Right ventricle myocardium inferior (tissue), 1 donor: ENCODE data around the gene PALM2AKAP2. TPM values are rescaled to one million over a fixed set of nuclear protein-coding genes. Genes with fewer than 3 reads are reported as not detected.

Source experiments
- ATAC-seq: fragments of 200-7000 bp; cut with Tn5 transposase; one replicate; pipeline ENCODE4 v1.9.1; 2020; ENCODE audit warnings: mild to moderate bottlenecking, moderate library complexity
- DNase-seq: peaks from one replicate; pipeline ENCODE4 v3.0.0; 2021; ENCODE audit errors: missing footprints
- intact Hi-C: fragments of 100-400 bp; cut with DNase I; formaldehyde crosslinking; loops from one replicate; pipeline ENCODE4 v1.11.0; 2022
- total RNA-seq: library from RNA; stranded (reverse); fragmentation: NEBNext Ultra II Directional; extraction: Animal tissue kit (Norgen Biotek cat#: 25700); gene quantifications from one replicate; pipeline ENCODE4 v1.2.1, GENCODE V29; 2021
- donor health status: DM: no; HTN: yes; CAD: no; lungs with severe emphysema.

The PALM2AKAP2 gene
- total RNA-seq, 1 donor from 2014 or later = 90.1 TPM

DNA sequence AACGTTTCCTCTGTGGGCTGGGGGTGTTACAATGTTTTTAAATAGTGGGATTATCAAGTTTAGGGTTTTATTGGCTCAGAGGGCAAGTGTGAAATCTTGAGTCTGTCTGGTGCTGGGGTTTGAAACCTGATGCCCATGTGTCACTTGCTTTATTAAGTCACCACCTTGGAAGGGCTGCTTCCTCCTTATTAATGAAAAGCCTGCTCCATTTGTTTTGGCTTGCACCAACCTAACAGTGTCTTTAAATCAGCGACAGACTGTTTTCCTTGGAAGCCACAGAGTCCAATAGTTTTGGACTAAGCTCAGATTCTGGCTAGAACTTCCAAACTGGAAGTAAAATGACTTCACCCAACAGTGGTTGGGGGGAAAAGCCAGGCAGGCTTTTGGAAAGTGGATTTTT, 10.7 kb upstream of the PALM2AKAP2 start:
- ATAC-seq (peak; percentile 46), DNase-seq (no peak)
- intact Hi-C loops = no loop called here

DNA sequence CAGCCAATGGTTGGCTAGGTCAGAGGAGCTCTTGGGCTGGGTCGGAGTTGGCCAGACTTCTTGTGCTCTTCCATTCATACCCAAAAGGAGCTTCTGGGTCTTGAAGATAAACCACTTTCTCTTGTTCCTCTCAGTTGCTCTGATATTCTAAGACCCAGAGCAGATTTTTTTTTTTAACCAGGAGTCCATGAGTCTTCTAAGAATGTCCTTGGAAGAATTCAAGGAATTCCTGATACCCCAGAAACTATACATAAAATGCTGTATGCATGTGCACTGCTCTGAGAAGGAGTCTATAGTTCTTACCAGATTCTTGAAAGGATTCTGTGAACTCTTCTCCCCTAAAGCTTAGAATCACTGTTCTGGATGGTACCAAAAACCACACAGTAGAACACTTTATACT, 9.9 kb upstream of the PALM2AKAP2 start:
- ATAC-seq = no peak
- intact Hi-C loops = loop anchor here (5.0 to 10.0 kb wide), 2 partner anchors 63 to 195 kb away; no protein-coding TSS in a partner anchor

DNA sequence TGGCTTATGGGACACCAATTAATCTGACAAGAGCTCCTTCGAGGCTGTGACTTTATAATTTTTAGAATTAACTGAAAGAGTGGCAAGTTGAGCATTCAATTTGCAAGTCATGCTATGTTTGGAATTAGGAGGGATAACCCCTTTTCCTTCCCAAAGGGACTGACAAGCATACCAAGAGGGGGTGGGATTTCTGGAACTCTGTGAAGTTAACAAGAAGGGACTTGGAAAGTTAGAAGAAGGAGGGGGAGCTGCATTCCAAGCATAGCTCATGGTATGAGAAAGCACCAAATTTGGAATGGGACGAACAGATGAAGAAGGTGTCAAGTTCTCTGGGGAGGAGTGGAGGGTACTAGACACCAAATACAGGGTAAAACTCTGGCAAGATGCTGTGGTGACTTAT, 8.9 kb upstream of the PALM2AKAP2 start:
- DNase-seq = no peak
- no peak for ATAC-seq

More for the DNA sequence above, 9.9 kb upstream of the PALM2AKAP2 start:
- no peak for DNase-seq

DNA sequence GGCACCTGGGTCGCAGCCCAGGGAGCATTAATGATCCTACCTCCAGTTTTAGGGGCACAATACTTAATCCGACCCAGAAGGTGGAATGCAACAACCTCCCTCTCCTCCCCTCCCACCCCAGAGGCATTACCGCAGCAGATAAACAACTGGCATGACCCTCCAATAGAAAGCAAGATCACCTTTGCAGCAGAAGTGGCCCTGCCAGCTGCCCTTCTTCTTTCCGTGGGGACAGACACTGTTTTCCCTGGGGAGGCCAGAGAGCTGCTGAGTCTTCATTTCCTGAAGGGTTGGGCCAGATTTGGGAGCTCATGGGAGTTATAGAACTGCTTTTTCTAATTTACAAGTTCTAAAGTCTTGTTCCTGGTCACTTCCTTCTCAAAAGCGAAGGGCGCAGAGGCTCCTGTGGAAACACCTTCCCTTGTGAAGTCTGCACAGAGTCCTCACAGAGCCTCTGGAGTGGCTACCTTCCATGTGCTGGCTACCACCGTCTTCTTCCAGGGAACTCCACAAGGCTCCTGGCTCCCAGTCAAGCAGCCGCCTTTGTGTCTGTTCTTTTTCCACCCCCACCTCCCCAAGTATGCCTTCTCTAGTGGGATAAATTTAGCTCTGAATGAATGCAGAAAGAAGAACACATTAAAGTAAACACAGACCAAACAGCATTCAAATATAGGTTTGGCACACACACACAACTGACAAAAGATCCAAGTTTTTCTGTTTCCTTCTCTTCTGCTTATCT, 8.0 kb upstream of the PALM2AKAP2 start:
- DNase-seq = peak; percentile 74
- intact Hi-C loops = loop anchor here (5.0 to 10.0 kb wide), 2 partner anchors 65 to 197 kb away; no protein-coding TSS in a partner anchor
- ATAC-seq = peak; percentile 81

More for the DNA sequence above, 8.9 kb upstream of the PALM2AKAP2 start:
- intact Hi-C loops = loop anchor here (5.0 to 10.0 kb wide), 2 partner anchors 64 to 196 kb away; no protein-coding TSS in a partner anchor

DNA sequence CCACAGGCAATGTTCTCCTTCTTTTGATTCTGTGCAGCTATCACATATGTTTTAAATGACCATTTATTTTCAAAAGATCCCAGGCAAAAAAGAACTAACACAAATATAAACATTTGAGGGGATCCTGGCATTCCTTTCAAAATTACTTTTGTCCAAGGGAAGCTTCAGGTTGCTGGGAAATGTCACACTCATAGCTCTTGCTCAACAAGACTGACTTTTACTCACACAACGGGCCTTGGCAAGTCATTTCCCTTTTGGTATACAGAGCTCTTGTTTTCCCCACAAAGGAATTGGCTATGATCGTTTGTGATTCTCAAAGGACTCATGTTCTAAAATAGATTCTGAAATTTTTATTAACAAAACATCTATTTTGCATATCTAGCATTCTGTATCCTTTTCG, 4.5 kb upstream of the PALM2AKAP2 start:
- intact Hi-C loops = loop anchor here (10.0 kb wide), 1 partner anchor 201 kb away; no protein-coding TSS in a partner anchor
- ATAC-seq (no peak), DNase-seq (no peak)

DNA sequence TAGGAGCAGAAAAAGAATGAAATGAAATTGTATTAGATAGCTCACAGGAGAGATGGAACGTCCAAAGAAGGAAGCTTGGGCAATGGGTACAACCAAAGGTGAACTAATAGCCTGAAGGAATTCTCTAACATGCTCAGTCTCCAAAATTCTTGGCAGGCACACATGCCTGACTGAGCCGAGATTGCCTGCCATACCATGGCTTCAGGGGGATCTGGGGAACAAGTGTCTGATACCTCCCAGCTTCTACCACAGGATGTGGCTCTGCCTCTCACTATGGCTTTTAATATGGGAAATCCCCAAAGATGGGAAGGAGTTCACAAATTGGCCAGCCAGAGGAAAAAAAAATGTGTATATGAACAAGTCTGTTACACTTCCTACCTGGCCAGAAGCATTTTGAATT, 3.6 kb upstream of the PALM2AKAP2 start:
- DNase-seq (no peak), ATAC-seq (no peak)
- intact Hi-C loops = loop anchor here (10.0 kb wide), 1 partner anchor 202 kb away; no protein-coding TSS in a partner anchor

DNA sequence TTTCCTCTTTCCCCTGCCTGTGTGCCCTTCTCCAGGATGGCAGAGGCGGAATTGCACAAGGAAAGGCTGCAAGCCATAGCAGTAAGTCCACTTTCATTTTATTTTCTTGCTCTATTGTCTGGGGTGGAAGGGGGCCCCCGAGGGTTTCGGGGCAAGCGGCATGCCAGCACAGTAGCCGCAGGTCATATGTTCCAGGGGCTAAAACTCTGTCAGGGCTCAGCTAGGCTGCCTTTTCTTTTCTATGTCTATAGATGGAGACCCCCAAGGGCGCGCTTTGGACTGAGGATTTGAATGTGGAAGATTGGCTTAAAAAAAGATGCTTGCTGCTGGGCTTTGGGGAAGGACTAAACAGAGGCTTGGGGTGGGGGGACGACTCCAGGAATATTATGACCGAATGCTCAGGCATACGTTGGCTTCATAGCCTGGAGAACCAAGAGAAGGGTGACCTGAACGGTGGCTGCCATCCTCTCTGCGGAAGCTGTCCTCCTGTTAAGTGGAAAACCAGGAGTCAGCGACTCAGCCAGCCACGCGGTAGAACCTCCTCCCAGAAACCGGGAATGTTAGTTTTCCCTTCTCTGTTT, 545 bp downstream of the PALM2AKAP2 start:
- intact Hi-C loops = loop anchor here (2.0 kb wide), 1 partner anchor 36 kb away; no protein-coding TSS in a partner anchor
- DNase-seq = no peak
- peak; percentile 38 for ATAC-seq

DNA sequence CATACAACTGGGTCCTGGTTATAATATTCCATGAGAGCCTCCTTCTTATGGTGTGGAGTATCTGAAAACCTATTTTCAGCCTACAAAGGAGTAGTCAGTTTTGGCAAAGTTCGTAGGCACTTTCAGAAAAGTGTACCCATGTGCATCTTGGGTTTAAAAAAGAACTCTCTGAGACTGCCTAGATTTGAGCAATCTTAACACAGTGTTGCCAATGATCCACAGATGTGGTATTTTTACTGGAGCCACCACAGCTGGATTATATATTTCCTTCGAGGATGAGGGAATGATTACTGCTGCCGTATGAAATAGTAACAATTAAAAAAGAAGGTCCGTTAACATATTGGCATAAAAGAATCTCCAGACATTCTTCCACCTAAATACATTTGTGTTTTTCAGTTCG, 1.1 kb downstream of the PALM2AKAP2 start:
- intact Hi-C loops = loop anchor here (2.0 kb wide), 1 partner anchor 36 kb away; no protein-coding TSS in a partner anchor
- no peak for DNase-seq
- peak; percentile 16 for ATAC-seq

DNA sequence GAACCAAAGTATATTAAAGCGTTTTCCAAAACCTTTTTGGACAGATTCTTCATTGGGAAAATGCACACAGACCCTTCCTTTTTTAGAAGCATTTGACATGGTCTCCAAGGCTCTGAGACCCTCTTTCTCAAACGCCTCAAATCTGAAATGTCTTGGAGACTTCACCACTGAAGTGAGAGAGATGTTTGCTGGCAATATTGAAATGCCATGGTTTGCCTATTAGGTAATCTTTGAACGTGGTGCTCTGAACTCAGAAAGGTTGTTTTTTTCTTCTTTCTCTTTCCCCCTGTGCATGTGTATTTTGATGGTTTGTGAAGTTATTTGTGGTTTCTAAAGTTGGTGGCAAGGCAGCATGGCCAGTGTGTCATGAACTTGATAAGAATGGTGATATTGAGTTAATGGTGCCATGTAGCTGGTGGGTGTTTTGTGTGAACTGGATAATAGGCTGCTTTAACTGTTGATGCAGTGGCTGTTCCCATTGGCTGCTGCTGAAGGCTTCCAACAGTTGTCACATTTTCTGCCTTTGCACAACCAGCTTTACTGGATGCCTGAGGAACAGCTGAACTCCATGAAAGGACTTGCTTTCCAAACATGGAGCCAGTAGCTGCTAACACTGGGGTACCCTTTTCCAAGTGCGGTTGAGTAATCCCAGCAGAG, 1.7 kb downstream of the PALM2AKAP2 start:
- DNase-seq (no peak), ATAC-seq (peak; percentile 55)
- intact Hi-C loops = loop anchor here (2.0 kb wide), 1 partner anchor 35 kb away; no protein-coding TSS in a partner anchor

DNA sequence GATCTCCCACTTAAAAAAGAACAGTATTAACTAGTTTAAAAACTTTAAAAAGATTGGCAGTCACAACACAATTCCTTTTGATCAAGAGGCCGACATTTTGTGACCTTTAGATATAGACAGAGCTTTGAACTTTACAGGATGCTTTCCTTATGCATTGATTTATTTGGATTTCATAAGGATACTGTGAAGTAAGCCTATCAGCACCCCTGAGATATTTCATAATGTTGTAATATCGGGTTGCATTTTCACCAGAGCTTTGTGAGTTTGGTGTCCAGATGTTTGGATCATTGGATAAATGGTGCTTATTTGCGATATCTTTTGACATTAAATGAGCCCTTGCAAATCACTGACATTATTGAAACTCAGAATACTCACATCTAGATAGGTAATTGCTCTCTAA, 7.7 kb downstream of the PALM2AKAP2 start:
- DNase-seq = no peak
- no peak for ATAC-seq
- intact Hi-C loops = no loop called here

DNA sequence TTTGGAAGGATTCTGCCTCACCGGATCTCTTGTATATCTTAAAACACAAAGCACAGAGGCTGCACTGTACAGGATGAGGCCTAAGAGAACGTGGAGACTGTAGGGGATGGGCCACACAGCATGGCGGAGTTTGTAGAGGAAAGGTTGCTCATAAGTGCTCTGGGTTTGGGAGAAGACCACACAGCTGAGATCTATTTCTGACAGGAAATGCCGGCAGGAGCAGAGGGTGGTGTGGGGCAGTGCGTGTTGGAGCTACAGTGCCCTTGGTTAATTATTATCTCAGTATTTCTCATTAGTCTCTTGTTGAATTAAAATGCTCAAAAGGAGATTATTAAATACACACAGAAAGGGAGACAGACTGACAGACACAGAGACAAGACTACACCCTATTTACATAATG, 9.6 kb downstream of the PALM2AKAP2 start:
- intact Hi-C loops = no loop called here
- ATAC-seq (peak; percentile 8), DNase-seq (no peak)

DNA sequence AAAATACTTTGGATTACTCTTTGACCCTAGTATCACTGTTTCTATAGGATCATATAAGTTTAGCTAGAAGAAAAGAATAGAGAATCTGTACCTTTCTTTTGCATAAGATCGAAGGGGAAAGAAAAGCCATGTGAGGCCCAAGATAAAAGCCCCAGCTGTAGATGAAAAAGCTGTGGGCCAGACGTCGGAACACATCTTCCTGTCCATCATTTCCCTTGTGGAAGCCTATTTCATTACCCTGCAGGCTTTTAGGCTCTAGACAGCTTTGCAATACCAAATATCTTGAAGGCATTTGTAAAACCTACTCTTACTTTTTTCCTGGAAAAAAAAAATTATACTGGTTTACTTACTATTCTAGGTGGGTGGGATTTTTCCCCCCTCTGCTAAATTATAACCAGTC, 10.0 kb downstream of the PALM2AKAP2 start:
- DNase-seq = no peak
- intact Hi-C loops = no loop called here

DNA sequence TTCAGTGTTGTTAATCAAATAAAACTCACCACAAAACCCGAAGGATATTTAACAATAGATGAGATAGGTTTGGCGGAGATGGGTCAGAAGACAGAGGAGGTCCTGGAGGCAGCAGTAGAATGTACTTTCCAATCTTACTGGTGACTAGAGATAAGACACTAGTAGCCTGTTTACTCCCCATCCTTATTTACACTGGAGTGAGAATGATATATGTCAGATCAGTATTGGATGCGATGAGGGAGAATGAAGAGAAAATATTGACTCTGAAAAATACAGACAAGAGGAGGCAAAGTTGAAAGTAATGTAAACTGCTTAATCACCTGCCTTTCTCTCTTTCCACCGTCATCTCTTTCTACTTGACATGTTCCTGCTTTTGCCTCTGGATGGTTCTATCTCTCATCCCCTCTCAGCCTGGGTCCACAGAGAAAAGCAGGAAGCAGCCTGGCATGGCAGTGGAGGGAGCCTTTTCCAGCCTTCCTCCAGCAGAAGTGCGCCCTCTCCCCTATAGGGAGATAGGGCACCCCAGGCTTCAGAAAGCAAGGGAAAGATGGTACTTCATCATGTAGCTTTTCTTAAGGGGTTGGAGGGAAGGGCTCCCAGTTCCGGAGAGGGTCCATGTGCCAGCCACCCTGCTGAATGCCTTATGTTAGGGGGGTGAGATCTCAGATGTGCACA, 11.1 kb downstream of the PALM2AKAP2 start:
- intact Hi-C loops = no loop called here
- ATAC-seq (no peak), DNase-seq (no peak)

More for the DNA sequence above, 10.0 kb downstream of the PALM2AKAP2 start:
- no peak for ATAC-seq

DNA sequence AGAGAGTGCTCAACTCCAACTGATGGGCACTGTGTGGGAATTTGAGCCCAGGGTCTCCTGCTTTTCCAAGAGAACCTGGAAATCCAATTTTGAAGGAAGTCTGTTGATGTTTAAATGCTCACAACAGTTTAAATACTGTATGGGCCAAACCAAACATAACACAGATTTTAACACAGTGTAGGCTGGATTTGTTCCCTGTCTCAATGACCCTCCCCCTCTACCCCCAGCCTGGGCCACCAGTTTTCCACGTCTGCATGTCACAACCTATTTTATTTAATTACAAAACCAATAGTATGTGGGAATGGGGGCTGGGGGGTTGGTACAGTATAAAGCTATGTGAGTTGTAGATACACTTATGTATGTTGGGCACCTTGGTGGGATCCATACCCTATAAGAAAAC, 11.7 kb downstream of the PALM2AKAP2 start:
- ATAC-seq = no peak
- intact Hi-C loops = no loop called here

DNA sequence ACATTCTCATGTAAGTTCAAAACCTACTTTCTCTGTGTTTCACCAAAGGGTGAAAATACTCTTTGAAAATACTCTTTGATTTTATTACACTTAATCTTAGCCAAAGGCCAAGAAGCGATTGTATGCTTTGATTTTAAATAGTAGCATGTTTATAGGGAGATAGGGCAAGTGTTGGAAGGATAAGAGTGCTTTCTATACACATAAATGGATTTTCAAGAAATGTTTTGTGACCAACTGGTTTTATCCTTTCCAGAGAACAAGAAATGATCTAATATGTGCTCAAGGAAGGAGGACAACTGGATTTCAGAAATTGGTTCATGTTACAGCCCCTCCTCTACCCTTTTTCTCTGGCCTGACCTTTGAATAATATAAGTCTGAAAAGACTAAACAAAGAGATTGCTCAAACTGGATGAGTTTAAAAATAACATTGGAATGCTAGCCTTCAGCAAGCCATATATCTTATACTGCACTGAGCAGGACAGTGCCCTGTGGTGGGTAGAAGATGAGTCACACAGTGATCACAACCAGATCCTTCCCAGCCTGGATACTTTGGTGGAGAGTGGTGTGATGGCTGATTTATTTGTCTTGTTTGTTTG, 13.1 kb downstream of the PALM2AKAP2 start:
- ATAC-seq (no peak), DNase-seq (no peak)
- intact Hi-C loops = no loop called here

More for the DNA sequence above, 11.7 kb downstream of the PALM2AKAP2 start:
- DNase-seq = no peak

DNA sequence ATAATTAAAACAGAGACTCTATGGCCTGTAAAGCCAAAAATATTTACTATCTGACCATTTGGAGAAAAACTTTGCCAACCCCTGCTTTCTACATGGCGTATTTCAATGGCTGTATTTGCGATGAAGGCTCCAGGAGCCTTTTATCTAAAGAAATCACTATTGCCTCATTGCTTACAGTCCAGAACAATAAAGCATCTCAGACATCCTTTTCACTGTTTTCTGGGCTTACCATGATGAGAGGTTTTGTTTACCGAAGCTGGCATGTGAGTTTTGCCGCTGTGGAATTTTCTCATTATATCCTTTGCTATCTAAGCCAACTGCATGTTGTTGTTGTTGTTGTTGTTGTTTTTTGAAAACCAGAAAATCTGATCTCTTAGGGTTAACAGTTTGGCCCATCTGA, 13.9 kb downstream of the PALM2AKAP2 start:
- intact Hi-C loops = no loop called here

DNA sequence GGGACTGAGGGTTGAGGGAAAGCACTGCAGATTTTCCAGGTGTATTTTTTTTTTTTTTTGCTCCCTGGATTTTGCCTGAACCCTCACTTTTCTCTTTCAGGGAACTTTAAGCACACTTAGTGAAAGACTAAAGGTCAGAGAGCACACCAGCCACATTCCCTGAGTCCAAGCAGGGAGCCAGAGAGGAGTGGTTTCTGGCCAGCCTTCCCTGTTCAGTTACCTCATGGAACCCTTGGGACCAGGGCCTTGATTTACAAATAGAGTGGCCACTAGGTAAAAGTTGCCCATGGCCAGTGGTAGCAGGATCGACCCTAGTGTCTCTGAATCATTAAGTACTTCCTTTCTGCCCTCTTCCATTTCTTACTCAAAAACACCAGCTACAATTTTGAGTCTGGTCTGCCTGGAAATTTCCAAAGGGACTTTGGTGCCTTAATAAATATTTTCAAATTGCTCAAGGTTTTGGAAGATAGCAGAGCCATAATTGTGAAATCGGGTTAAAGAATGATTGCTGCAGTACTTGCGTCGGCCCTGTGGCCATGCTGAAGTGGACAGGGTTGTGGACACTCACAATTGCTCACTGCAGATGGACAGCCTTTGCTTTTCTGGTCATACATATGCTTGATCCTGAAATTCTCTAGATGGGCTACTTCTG, 14.5 kb downstream of the PALM2AKAP2 start:
- intact Hi-C loops = no loop called here
- no peak for DNase-seq
- peak; percentile 81 for ATAC-seq

More for the DNA sequence above, 13.9 kb downstream of the PALM2AKAP2 start:
- DNase-seq (no peak), ATAC-seq (no peak)

DNA sequence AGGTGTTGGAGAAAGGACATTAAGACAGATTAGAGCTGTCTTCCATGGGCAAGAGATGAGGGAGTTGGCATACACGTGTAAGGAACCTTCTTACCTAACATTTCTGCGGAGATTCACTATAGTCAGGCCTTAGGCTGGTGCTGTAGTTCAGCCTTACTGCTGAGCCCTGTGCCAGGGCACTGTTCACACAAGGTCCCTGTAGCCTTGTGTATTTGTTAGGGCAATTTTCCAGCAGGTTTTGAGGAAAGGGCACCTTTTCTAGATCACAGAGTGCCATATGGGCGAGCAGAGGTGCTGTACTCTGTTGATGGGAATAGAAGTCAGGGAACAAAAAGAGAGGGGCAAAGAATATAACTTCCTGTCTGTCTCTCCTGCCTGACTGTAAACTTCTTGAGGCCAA, 15.6 kb downstream of the PALM2AKAP2 start:
- intact Hi-C loops = no loop called here
- no peak for DNase-seq
- ATAC-seq = no peak
